Neural cell (in vitro differentiated cells): ENCODE results near the gene ARSB.
"Not testable (repeated sequence)": the region's sequence is repeated elsewhere in the genome, so short reads cannot be mapped to it uniquely, and the experiment has no call there.

ENCODE experiments used
- CTCF ChIP-seq: fragments of 450-650 bp; IDR thresholded peaks from 2 replicates; pipeline ENCODE4 v1.5.1; 2014; ENCODE audit warnings: antibody characterized with exemption, mild to moderate bottlenecking, moderate library complexity; ENCODE audit not compliant: poor library complexity, severe bottlenecking
- EP300 ChIP-seq: fragments of 450-650 bp; conservative IDR thresholded peaks from 2 replicates; pipeline ENCODE4 v1.6.1; 2014; ENCODE audit warnings: antibody characterized with exemption, mild to moderate bottlenecking, moderate library complexity; ENCODE audit not compliant: poor library complexity, severe bottlenecking
- EZH2 ChIP-seq: fragments of 200-600, 300-800 bp; shearing (Covaris generic), sonication (generic); IDR thresholded peaks from 2 replicates; pipeline ENCODE4 v1.6.1; 2014; ENCODE audit warnings: antibody characterized with exemption, low read length, borderline replicate concordance, mild to moderate bottlenecking; ENCODE audit not compliant: insufficient read depth, poor library complexity, severe bottlenecking
- MXI1 ChIP-seq: fragments of 450-650 bp; conservative IDR thresholded peaks from 2 replicates; pipeline ENCODE4 v1.6.1; 2014; ENCODE audit warnings: antibody characterized with exemption, mild to moderate bottlenecking; ENCODE audit not compliant: poor library complexity, severe bottlenecking
- POLR2AphosphoS5 ChIP-seq: IDR thresholded peaks from 2 replicates; pipeline ENCODE4 v1.6.1; 2012
- RAD21 ChIP-seq: fragments of 450-650 bp; conservative IDR thresholded peaks from 2 replicates; pipeline ENCODE4 v1.6.1; 2014; ENCODE audit warnings: antibody characterized with exemption, mild to moderate bottlenecking, moderate library complexity

GRCh38 chr5:78909224-78909983, 75.7 kb downstream of the ARSB start:
- TF ChIP-seq EP300, CTCF, POLR2AphosphoS5, EZH2, RAD21, MXI1: not testable (repeated sequence)
